A549 (cell line): Measurements from ENCODE around the gene CBX5. TPM values are rescaled to one million over a fixed set of nuclear protein-coding genes. Genes with fewer than 3 reads are reported as not detected.

Source experiments
- ATAC-seq, 2 experiments: fragments of 200-7000 bp in 1 of 2; fragments of >200 bp in 1 of 2; cut with Nextera tagmentation in 1 of 2; cut with Tn5 transposase in 1 of 2; 3 replicates each; pipeline versions ENCODE4 v1.8.0 to v1.9.1; 2018 to 2020; ENCODE audit warnings: mild to moderate bottlenecking in 1 of 2, moderate library complexity in 1 of 2
- CTCF ChIA-PET: fragments of 300-600 bp; sonication (Branson Sonifier 250); formaldehyde crosslinking; extraction: SDS; loops from one replicate; lab custom pipeline; 2021; ENCODE audit warnings: antibody characterized with exemption, inconsistent platforms; lab: Yijun Ruan, JAX
- POLR2A ChIA-PET: fragments of 350-600 bp; formaldehyde crosslinking; extraction: SDS; loops from one replicate; lab custom pipeline; 2021; ENCODE audit warnings: antibody characterized with exemption, inconsistent platforms; lab: Yijun Ruan, JAX
- DNase-seq, 2 experiments: peaks; one replicate each; pipeline versions ENCODE4 v3.0.0 to v3.0.0-alpha.2; 2011 to 2016; ENCODE audit warnings: low read depth in 1 of 2, low spot score in 1 of 2
- FAIRE-seq: peaks from 2 replicates; lab custom pipeline; 2011; peaks lifted over from hg19 to GRCh38; lab: Jason Lieb, UNC
- H3K27ac ChIP-seq, 2 experiments: fragments of >200 bp; sonication (Bioruptor Twin); formaldehyde crosslinking; 3 replicates each; pipeline ENCODE4 v1.5.1; 2016 to 2017
- H3K4me1 ChIP-seq: fragments of >200 bp; sonication (Bioruptor Twin); formaldehyde crosslinking; 3 replicates; pipeline ENCODE4 v1.6.1; 2016
- H3K4me2 ChIP-seq: fragments of >200 bp; sonication (Bioruptor Twin); formaldehyde crosslinking; 3 replicates; pipeline ENCODE4 v1.6.1; 2016
- H3K4me3 ChIP-seq: fragments of >200 bp; sonication (Bioruptor Twin); formaldehyde crosslinking; 3 replicates; pipeline ENCODE4 v1.5.1; 2016
- H3K9me3 ChIP-seq: fragments of >200 bp; sonication (Bioruptor Twin); formaldehyde crosslinking; 3 replicates; pipeline ENCODE4 v1.6.1; 2016
- CEBPB ChIP-seq, 2 experiments: fragments of >200 bp in 1 of 2; sonication (Bioruptor Twin) in 1 of 2; formaldehyde crosslinking in 1 of 2; IDR thresholded peaks; 2 replicates each; pipeline ENCODE4 v1.6.1; 2012 to 2016
- EHF ChIP-seq: fragments of 250-450 bp; sonication (Bioruptor Pico); IDR thresholded peaks from 2 replicates; pipeline ENCODE4 v1.5.0; 2020; ENCODE audit warnings: mild to moderate bottlenecking
- FOSL2 ChIP-seq, 2 experiments: fragments of 450-650 bp in 1 of 2; fragments of >200 bp in 1 of 2; sonication (Bioruptor Twin) in 1 of 2; formaldehyde crosslinking; IDR thresholded peaks; 2 replicates each; pipeline versions ENCODE4 v1.5.0 to v1.6.1; 2016 to 2020; ENCODE audit warnings: mild to moderate bottlenecking in 1 of 2, moderate library complexity in 1 of 2
- HOXA7 ChIP-seq: fragments of 250-450 bp; sonication (Bioruptor Pico); IDR thresholded peaks from 2 replicates; pipeline ENCODE4 v1.5.0; 2020; ENCODE audit warnings: mild to moderate bottlenecking, moderate library complexity
- HOXB5 ChIP-seq: fragments of 250-450 bp; sonication (Bioruptor Pico); IDR thresholded peaks from 2 replicates; pipeline ENCODE4 v1.5.0; 2020; ENCODE audit warnings: mild to moderate bottlenecking, moderate library complexity
- MAFK ChIP-seq: fragments of 450-650 bp; IDR thresholded peaks from 2 replicates; pipeline ENCODE4 v1.6.1; 2014; ENCODE audit not compliant: partially characterized antibody
- RAD21 ChIP-seq, 2 experiments: fragments of >200 bp in 1 of 2; sonication (Bioruptor Twin) in 1 of 2; formaldehyde crosslinking in 1 of 2; IDR thresholded peaks in 1 of 2; conservative IDR thresholded peaks in 1 of 2; 2 replicates in 1 of 2; 3 replicates in 1 of 2; pipeline ENCODE4 v1.6.1; 2012 to 2018; ENCODE audit warnings: inconsistent platforms in 1 of 2
- SMC3 ChIP-seq: fragments of >200 bp; sonication (Bioruptor Twin); formaldehyde crosslinking; IDR thresholded peaks from 3 replicates; pipeline ENCODE4 v1.6.1; 2018; ENCODE audit warnings: inconsistent platforms
- WGBS: methylation state at CpG from one replicate; pipeline ENCODE4 v1.1.6; 2017; ENCODE audit errors: missing lambda C conversion rate; 5-methylcytosine and 5-hydroxymethylcytosine counted together
- polyA plus RNA-seq, 4 experiments: library from polyadenylated mRNA; depleted of rRNA in 3 of 4; stranded (reverse); fragments of >200 nt; fragmentation: RNase III in 1 of 4; extraction: RNeasy Plus Mini Kit Qiagen cat#74134 plus additional on column Dnase treatment in 1 of 4; gene quantifications; 2 replicates in 3 of 4; 3 replicates in 1 of 4; pipeline ENCODE4 v1.2.3, GENCODE V29; 2011 to 2017
- TF ChIP-seq, protein P1 (sequence below): fragments of 450-650 bp; IDR thresholded peaks from 2 replicates; pipeline ENCODE4 v1.6.1; 2014; ENCODE audit warnings: antibody characterized with exemption
- TF ChIP-seq, protein P2 (sequence below): fragments of 200-600 bp; sonication (generic); IDR thresholded peaks from 2 replicates; pipeline ENCODE4 v1.6.1; 2016; ENCODE audit warnings: antibody characterized with exemption, mild to moderate bottlenecking, moderate library complexity
- TF ChIP-seq, protein P3 (sequence below): fragments of >200 bp; sonication (Bioruptor Twin); formaldehyde crosslinking; IDR thresholded peaks from 3 replicates; pipeline ENCODE4 v1.5.1; 2016
- TF ChIP-seq, protein P4 (sequence below): IDR thresholded peaks from 2 replicates; pipeline ENCODE4 v1.6.1; 2012; ENCODE audit warnings: low read depth, borderline replicate concordance
- TF ChIP-seq, protein P5 (sequence below): fragments of >200 bp; sonication (Bioruptor Twin); formaldehyde crosslinking; IDR thresholded peaks from 2 replicates; pipeline ENCODE4 v1.6.1; 2016
- TF ChIP-seq, protein P6 (sequence below): IDR thresholded peaks from 2 replicates; pipeline ENCODE4 v1.6.1; 2012
- TF ChIP-seq, protein P7 (sequence below): fragments of 150-350 bp; IDR thresholded peaks from 2 replicates; pipeline ENCODE4 v1.6.1; 2014; ENCODE audit warnings: low read depth, mild to moderate bottlenecking, low read length

Gene CBX5
- polyA plus RNA-seq, 2 of the 4 experiments (the other 2 are of a cell fraction): 39.5 to 129 TPM

DNA sequence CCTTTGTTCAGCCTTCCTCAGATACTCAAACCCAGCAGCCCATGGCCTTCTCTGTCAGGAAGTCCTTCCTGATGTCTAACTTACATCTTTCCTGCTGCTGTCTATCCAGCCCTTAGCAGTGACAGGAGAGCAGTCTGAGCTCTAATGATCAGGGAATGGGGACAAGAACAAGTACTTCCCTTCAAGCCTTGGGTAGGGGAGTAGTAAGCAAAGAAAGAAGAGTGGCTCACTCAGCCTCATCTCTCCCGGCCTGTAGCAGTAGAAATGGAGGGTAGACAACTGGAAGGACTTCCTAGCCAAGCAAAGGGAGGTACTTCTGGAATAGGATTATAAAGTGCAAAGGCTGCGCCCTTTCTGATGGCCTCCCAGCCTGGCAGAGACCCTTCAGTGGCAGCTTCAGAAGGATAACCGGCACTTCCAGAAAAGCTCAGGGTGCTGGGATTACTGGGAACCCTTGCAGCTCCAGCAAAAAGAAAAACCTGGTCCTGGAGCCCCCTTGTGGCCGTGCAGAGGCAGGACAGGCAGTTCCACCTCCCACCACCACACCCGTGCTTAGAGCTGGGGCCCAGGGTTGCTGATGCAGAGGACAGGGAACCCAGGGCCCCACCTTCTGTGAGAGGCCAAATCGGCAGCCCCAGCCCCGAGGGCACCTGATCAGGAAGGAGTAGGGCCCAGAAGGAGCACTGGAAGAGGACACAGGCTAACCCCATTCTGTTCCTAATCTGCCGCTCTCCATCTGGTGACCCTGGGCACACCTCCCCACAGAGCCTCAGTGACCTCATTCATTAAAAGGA is 78.7 kb downstream of the CBX5 start:
- Histone ChIP-seq H3K27ac (no peak overlapping the region), H3K4me3 (no peak overlapping the region), H3K4me1 (peaks cover 5% of the 10 kb centered on the region), H3K9me3 (no peaks in the 10 kb centered on the region), H3K4me2 (no peak overlapping the region)
- ATAC-seq: peak; percentile 91 to 95
- CTCF ChIA-PET: interaction anchor here (0.6 to 24.8 kb wide), 48 partner anchors 7 to 712 kb away, joined by 3 to 1074 read pairs (median 4); partner anchors contain the start of genes HOXC10, HOXC4, HOXC5 and HOXC6
- no peak for FAIRE-seq
- 25% methylated on average over 7 of the region's 8 CpGs for whole genome bisulfite sequencing
- POLR2A ChIA-PET: interaction anchor here (0.5 to 2.5 kb wide), 8 partner anchors 8 to 195 kb away, joined by 3 to 9 read pairs (median 3); partner anchors contain the start of gene HOXC5
- TF ChIP-seq MAFK: peak; percentile 1
- TF ChIP-seq, protein P1, sequence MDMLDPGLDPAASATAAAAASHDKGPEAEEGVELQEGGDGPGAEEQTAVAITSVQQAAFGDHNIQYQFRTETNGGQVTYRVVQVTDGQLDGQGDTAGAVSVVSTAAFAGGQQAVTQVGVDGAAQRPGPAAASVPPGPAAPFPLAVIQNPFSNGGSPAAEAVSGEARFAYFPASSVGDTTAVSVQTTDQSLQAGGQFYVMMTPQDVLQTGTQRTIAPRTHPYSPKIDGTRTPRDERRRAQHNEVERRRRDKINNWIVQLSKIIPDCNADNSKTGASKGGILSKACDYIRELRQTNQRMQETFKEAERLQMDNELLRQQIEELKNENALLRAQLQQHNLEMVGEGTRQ: no peak
- TF ChIP-seq, protein P2, sequence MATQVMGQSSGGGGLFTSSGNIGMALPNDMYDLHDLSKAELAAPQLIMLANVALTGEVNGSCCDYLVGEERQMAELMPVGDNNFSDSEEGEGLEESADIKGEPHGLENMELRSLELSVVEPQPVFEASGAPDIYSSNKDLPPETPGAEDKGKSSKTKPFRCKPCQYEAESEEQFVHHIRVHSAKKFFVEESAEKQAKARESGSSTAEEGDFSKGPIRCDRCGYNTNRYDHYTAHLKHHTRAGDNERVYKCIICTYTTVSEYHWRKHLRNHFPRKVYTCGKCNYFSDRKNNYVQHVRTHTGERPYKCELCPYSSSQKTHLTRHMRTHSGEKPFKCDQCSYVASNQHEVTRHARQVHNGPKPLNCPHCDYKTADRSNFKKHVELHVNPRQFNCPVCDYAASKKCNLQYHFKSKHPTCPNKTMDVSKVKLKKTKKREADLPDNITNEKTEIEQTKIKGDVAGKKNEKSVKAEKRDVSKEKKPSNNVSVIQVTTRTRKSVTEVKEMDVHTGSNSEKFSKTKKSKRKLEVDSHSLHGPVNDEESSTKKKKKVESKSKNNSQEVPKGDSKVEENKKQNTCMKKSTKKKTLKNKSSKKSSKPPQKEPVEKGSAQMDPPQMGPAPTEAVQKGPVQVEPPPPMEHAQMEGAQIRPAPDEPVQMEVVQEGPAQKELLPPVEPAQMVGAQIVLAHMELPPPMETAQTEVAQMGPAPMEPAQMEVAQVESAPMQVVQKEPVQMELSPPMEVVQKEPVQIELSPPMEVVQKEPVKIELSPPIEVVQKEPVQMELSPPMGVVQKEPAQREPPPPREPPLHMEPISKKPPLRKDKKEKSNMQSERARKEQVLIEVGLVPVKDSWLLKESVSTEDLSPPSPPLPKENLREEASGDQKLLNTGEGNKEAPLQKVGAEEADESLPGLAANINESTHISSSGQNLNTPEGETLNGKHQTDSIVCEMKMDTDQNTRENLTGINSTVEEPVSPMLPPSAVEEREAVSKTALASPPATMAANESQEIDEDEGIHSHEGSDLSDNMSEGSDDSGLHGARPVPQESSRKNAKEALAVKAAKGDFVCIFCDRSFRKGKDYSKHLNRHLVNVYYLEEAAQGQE: no peak
- peak; percentile 92 for TF ChIP-seq SMC3
- TF ChIP-seq, protein P3, sequence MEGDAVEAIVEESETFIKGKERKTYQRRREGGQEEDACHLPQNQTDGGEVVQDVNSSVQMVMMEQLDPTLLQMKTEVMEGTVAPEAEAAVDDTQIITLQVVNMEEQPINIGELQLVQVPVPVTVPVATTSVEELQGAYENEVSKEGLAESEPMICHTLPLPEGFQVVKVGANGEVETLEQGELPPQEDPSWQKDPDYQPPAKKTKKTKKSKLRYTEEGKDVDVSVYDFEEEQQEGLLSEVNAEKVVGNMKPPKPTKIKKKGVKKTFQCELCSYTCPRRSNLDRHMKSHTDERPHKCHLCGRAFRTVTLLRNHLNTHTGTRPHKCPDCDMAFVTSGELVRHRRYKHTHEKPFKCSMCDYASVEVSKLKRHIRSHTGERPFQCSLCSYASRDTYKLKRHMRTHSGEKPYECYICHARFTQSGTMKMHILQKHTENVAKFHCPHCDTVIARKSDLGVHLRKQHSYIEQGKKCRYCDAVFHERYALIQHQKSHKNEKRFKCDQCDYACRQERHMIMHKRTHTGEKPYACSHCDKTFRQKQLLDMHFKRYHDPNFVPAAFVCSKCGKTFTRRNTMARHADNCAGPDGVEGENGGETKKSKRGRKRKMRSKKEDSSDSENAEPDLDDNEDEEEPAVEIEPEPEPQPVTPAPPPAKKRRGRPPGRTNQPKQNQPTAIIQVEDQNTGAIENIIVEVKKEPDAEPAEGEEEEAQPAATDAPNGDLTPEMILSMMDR: peak; percentile 84
- no peak for TF ChIP-seq CEBPB (IDR thresholded peaks at IDR 0.05)
- peak; percentile 76 to 81 for TF ChIP-seq RAD21 (conservative IDR thresholded peaks at IDR 0.05 in 1 of 2, IDR thresholded peaks at IDR 0.05 in 1 of 2)
- no peak for TF ChIP-seq HOXB5 (CRISPR knock-in tag)
- peak; percentile 82 to 91 for DNase-seq

DNA sequence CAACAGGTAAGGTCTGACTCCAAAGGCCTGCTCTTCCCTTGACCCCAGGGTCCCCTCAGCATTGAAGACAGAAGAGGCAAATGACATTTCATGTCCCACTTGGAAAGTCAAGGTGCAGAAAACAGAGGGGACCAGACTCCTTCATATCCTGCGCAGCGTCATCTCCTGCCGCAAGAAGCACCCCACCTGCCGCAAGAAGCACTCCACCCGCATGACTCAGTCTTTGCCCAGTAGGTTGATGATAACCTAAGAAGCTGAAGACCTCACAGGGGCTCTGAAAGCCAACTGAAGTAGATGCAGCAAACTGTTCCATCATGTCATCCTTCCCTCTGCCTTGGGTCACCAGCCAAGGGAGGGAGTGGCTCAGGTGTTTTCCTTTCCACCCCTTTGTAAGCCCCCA is 79.5 kb downstream of the CBX5 start:
- no peak for DNase-seq
- H3K4me1 ChIP-seq: peaks cover 13% of the 10 kb centered on the region
- H3K4me2 ChIP-seq: no peak overlapping the region
- ChIA-PET POLR2A (interaction anchor here (1.1 to 2.5 kb wide), 2 partner anchors 9 to 183 kb away, joined by 3 to 9 read pairs; no protein-coding TSS in a partner anchor), CTCF (interaction anchor here (0.6 to 24.8 kb wide), 20 partner anchors 8 to 498 kb away, joined by 3 to 1074 read pairs (median 5); partner anchors contain the start of genes HOXC10, HOXC5, HOXC6 and HOXC8)
- no peak overlapping the region for H3K4me3 ChIP-seq
- FAIRE-seq: no peak
- WGBS: 90% methylated on average over 5 of the region's 5 CpGs
- H3K9me3 ChIP-seq: no peaks in the 10 kb centered on the region
- ATAC-seq: no peak
- no peak overlapping the region for H3K27ac ChIP-seq
- TF ChIP-seq MAFK (no peak), EHF (CRISPR knock-in tag) (no peak), CEBPB (IDR thresholded peaks at IDR 0.05) (no peak), HOXA7 (CRISPR knock-in tag) (no peak), FOSL2 (IDR thresholded peaks at IDR 0.05) (no peak), FOSL2 (CRISPR knock-in tag; IDR thresholded peaks at IDR 0.05) (no peak)
- TF ChIP-seq, protein P4, sequence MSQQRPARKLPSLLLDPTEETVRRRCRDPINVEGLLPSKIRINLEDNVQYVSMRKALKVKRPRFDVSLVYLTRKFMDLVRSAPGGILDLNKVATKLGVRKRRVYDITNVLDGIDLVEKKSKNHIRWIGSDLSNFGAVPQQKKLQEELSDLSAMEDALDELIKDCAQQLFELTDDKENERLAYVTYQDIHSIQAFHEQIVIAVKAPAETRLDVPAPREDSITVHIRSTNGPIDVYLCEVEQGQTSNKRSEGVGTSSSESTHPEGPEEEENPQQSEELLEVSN: no peak
- TF ChIP-seq, protein P3: no peak
- TF ChIP-seq, protein P5, sequence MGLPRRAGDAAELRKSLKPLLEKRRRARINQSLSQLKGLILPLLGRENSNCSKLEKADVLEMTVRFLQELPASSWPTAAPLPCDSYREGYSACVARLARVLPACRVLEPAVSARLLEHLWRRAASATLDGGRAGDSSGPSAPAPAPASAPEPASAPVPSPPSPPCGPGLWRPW: no peak
- TF ChIP-seq, protein P6, sequence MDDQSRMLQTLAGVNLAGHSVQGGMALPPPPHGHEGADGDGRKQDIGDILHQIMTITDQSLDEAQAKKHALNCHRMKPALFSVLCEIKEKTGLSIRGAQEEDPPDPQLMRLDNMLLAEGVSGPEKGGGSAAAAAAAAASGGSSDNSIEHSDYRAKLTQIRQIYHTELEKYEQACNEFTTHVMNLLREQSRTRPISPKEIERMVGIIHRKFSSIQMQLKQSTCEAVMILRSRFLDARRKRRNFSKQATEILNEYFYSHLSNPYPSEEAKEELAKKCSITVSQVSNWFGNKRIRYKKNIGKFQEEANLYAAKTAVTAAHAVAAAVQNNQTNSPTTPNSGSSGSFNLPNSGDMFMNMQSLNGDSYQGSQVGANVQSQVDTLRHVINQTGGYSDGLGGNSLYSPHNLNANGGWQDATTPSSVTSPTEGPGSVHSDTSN: no peak
- TF ChIP-seq, protein P7, sequence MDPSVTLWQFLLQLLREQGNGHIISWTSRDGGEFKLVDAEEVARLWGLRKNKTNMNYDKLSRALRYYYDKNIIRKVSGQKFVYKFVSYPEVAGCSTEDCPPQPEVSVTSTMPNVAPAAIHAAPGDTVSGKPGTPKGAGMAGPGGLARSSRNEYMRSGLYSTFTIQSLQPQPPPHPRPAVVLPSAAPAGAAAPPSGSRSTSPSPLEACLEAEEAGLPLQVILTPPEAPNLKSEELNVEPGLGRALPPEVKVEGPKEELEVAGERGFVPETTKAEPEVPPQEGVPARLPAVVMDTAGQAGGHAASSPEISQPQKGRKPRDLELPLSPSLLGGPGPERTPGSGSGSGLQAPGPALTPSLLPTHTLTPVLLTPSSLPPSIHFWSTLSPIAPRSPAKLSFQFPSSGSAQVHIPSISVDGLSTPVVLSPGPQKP: no peak
- TF ChIP-seq, all 56 proteins: peak for 0
